ENCODE results near the gene APBA1.

APBA1 gene

GRCh38 chr9:69573651-69574050, 98.5 kb downstream of the APBA1 start:
- TF ChIP-seq CTCF (conservative IDR thresholded peaks at IDR 0.05; ENCODE audit: control insufficient read depth, insufficient read depth, low read depth, low read length): no peak
- peak; percentile 20 for DNase-seq (ENCODE audit: low read depth)

GRCh38 chr9:69572611-69573010, 99.6 kb downstream of the APBA1 start:
- peak; percentile 42 for DNase-seq (ENCODE audit: low read depth)
- H3K4me3 ChIP-seq (ENCODE audit: control insufficient read depth, low read depth, low read length): no peak overlapping the region
- no peak for TF ChIP-seq CTCF (conservative IDR thresholded peaks at IDR 0.05; ENCODE audit: control insufficient read depth, insufficient read depth, low read depth, low read length)

More at GRCh38 chr9:69573651-69574050, 98.5 kb downstream of the APBA1 start:
- no peak overlapping the region for H3K4me3 ChIP-seq (ENCODE audit: control insufficient read depth, low read depth, low read length)

GRCh38 chr9:69571032-69571431, 101.1 kb downstream of the APBA1 start:
- TF ChIP-seq CTCF (conservative IDR thresholded peaks at IDR 0.05; ENCODE audit: control insufficient read depth, insufficient read depth, low read depth, low read length): no peak
- DNase-seq (ENCODE audit: low read depth): no peak
- H3K4me3 ChIP-seq (ENCODE audit: control insufficient read depth, low read depth, low read length): no peak overlapping the region

- peak; percentile 73 for DNase-seq (ENCODE audit: low read depth)
- TF ChIP-seq CTCF (conservative IDR thresholded peaks at IDR 0.05; ENCODE audit: control insufficient read depth, insufficient read depth, low read depth, low read length): no peak
These were observed 102.3 kb downstream of the APBA1 start for GRCh38 chr9:69569738-69570451.

GRCh38 chr9:69564557-69564956, 107.6 kb downstream of the APBA1 start:
- no peak for DNase-seq (ENCODE audit: low read depth)
- TF ChIP-seq CTCF (conservative IDR thresholded peaks at IDR 0.05; ENCODE audit: control insufficient read depth, insufficient read depth, low read depth, low read length): no peak
- H3K4me3 ChIP-seq (ENCODE audit: control insufficient read depth, low read depth, low read length): no peak overlapping the region

More at GRCh38 chr9:69569738-69570451, 102.3 kb downstream of the APBA1 start:
- H3K4me3 ChIP-seq (ENCODE audit: control insufficient read depth, low read depth, low read length): no peak overlapping the region

- TF ChIP-seq CTCF (conservative IDR thresholded peaks at IDR 0.05; ENCODE audit: control insufficient read depth, insufficient read depth, low read depth, low read length): no peak
- DNase-seq (ENCODE audit: low read depth): no peak
- H3K4me3 ChIP-seq (ENCODE audit: control insufficient read depth, low read depth, low read length): no peak overlapping the region
These were observed 113.0 kb downstream of the APBA1 start for GRCh38 chr9:69559126-69559525.
